Activated T-cell treated with anti-CD3 and anti-CD28 coated beads for 1 hour (primary cell): ENCODE results near the gene NEU4.
A peak's percentile ranks its signal among the peaks of the same experiment; 100 is the strongest.

Experiments used
- DNase-seq: peaks from one replicate; pipeline ENCODE4 v3.0.0-alpha.2; 2020; ENCODE audit warnings: low read depth

The NEU4 gene

GRCh38 chr2:241834527-241835210, 25.7 kb downstream of the NEU4 start:
- no peak for DNase-seq

- no peak for DNase-seq
Observed at GRCh38 chr2:241835611-241836010, 26.6 kb downstream of the NEU4 start.

GRCh38 chr2:241836292-241836691, 27.3 kb downstream of the NEU4 start:
- DNase-seq: no peak

- no peak for DNase-seq
Observed at GRCh38 chr2:241837197-241837965, 28.4 kb downstream of the NEU4 start.

GRCh38 chr2:241841181-241842066, 32.4 kb downstream of the NEU4 start:
- no peak for DNase-seq

- no peak for DNase-seq
Observed at GRCh38 chr2:241842067-241842415, 33.0 kb downstream of the NEU4 start.

- no peak for DNase-seq
Observed at GRCh38 chr2:241842620-241843211, 33.7 kb downstream of the NEU4 start.

- no peak for DNase-seq
Observed at GRCh38 chr2:241843321-241844065, 34.5 kb downstream of the NEU4 start.

GRCh38 chr2:241844066-241844728, 35.2 kb downstream of the NEU4 start:
- DNase-seq: peak; percentile 66

GRCh38 chr2:241844831-241845578, 36.0 kb downstream of the NEU4 start:
- no peak for DNase-seq

GRCh38 chr2:241846406-241846805, 37.4 kb downstream of the NEU4 start:
- DNase-seq: no peak

- DNase-seq: no peak
Observed at GRCh38 chr2:241848761-241849615, 40.0 kb downstream of the NEU4 start.

- no peak for DNase-seq
Observed at GRCh38 chr2:241849616-241850543, 40.9 kb downstream of the NEU4 start.

- DNase-seq: no peak
Observed at GRCh38 chr2:241850544-241851324, 41.7 kb downstream of the NEU4 start.

- DNase-seq: no peak
Observed at GRCh38 chr2:241851325-241852115, 42.5 kb downstream of the NEU4 start.
